ENCODE measurements around the gene OR1J1. TPM values are rescaled to one million over a fixed set of nuclear protein-coding genes. Genes with fewer than 3 reads are reported as not detected.

The OR1J1 gene, protein sequence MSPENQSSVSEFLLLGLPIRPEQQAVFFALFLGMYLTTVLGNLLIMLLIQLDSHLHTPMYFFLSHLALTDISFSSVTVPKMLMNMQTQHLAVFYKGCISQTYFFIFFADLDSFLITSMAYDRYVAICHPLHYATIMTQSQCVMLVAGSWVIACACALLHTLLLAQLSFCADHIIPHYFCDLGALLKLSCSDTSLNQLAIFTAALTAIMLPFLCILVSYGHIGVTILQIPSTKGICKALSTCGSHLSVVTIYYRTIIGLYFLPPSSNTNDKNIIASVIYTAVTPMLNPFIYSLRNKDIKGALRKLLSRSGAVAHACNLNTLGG
- not detected in 2 replicates for total RNA-seq

DNA sequence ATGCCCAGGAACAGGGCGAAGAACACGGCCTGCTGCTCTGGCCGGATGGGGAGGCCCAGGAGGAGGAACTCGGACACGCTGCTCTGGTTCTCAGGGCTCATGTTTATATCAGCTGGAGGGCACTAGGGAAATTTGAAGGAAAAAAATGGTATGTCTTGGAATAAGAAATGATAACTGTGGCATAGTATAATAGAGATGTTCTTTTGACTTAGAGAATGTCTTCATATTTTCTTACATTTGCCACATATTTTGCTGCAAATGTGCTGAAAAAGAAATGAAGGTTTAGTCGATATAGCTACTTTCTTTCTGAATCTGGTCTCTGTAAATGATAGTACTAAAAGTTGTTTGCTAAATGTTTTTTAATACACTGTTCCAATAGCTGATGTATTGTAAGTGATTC lies at the start of gene OR1J1:
TSS of gene OR1J1 (minus strand) at position 101 of the 400 bp plus-strand sequence. CDS start at position 101, 0 bp downstream.

DNA sequence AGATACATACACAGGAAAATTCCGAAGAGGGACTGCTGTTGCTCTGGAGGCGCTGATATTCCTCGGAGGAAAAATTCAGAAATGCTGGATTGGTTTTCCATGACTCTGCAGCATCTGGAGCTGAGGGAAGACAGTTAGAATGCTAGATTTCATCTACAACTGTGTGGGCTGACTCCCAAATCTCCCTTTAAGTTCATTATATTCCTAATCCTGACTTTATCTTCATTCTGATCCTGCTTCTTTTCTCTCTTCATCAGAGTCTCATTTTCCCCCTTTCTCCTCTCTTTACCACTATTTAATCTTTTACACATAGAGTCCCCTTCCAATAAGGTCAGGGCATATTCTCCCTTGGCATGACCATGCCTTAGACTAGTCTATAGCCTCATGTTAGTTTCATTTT lies 49.5 kb upstream of the OR1J1 start, which contains the start of gene OR1N1:
TSS of gene OR1N1 (minus strand) at position 101 of the 400 bp plus-strand sequence. CDS start at position 101, 0 bp downstream.

DNA sequence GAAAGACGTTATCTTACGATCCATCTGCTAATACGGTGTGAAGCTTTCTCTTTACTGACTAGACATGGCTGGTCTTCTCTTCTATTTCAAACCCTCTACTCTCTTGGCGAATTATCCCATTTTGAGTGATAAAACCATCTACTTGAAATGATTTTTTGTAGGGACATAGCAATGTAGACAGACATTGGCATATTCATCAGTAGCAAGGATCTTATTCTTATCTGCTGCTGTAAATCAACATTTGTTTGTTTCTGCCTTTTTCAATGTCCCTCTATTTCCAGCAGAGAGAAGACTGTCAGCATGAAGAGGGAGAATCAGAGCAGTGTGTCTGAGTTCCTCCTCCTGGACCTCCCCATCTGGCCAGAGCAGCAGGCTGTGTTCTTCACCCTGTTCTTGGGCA lies 41.1 kb upstream of the OR1J1 start, which contains the start of gene OR1J4:
TSS of gene OR1J4 (plus strand) at position 301 of the 400 bp plus-strand sequence. CDS start at position 301, 0 bp downstream.

DNA sequence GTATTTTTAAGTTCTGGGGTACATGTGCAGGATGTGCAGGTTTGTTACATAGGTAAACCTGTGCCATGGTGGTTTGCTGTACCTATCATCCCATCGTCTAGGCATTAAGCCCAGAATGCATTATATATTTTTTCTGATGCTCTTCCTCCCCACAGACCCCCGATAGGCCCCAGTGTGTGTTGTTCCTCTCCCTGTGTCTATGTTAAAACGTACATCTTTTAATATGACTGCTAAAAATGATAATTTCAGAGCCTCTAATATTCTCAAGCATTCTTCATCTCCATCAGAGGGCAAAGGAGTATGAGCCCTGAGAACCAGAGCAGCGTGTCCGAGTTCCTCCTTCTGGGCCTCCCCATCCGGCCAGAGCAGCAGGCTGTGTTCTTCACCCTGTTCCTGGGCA lies 32.8 kb upstream of the OR1J1 start, which contains the start of gene OR1J2:
TSS of gene OR1J2 (plus strand) at position 301 of the 400 bp plus-strand sequence. CDS start at position 301, 0 bp downstream.

Other genes with a start within 250 kb of the OR1J1 start
- not detected in 2 replicates for gene LHX6, start 249.0 kb downstream of the OR1J1 start, total RNA-seq
- 11.1 and 11.2 TPM in 2 replicates for gene RBM18, start 213.1 kb downstream of the OR1J1 start, total RNA-seq
- gene MRRF, start 213.0 kb downstream of the OR1J1 start, total RNA-seq = 44.1 and 50.4 TPM in 2 replicates
- 2.8 and 7.4 TPM in 2 replicates for gene PTGS1, start 106.9 kb downstream of the OR1J1 start, total RNA-seq
- 0.26 and 0.32 TPM in 2 replicates for gene OR1J2, start 32.9 kb upstream of the OR1J1 start, total RNA-seq
- gene OR1J4, start 41.2 kb upstream of the OR1J1 start, total RNA-seq = 0.11 and 0.13 TPM in 2 replicates
- gene OR1N1, start 49.4 kb upstream of the OR1J1 start, total RNA-seq = not detected in 2 replicates
- gene OR1N2, start 75.2 kb upstream of the OR1J1 start, total RNA-seq = 0.26 TPM in 1 of 2 replicates, not detected in the other
- 0.11 and 0.13 TPM in 2 replicates for gene OR1L8, start 105.5 kb upstream of the OR1J1 start, total RNA-seq
- not detected in 2 replicates for gene OR1Q1, start 136.8 kb upstream of the OR1J1 start, total RNA-seq
- gene OR1B1, start 179.7 kb upstream of the OR1J1 start, total RNA-seq = 0.11 and 0.13 TPM in 2 replicates
- gene OR1L1, start 183.8 kb upstream of the OR1J1 start, total RNA-seq = not detected in 2 replicates
- not detected in 2 replicates for gene OR1L3, start 197.2 kb upstream of the OR1J1 start, total RNA-seq
- gene OR1L4, start 246.1 kb upstream of the OR1J1 start, total RNA-seq = not detected in 2 replicates

Data from articular chondrocyte of knee joint (primary cell).